ENCODE data around the gene SYT2. TPM values are rescaled to one million over a fixed set of nuclear protein-coding genes. Genes with fewer than 3 reads are reported as not detected.
"Not testable (repeated sequence)": the region's sequence is repeated elsewhere in the genome, so short reads cannot be mapped to it uniquely, and the experiment has no call there.

The SYT2 gene
- total RNA-seq, 1 experiment from 2014 or later, result 12.1 TPM

GRCh38 chr1:202639500-202639899 lies 70.8 kb downstream of the SYT2 start:
- CTCF ChIA-PET, result interaction anchor here (1.1 to 2.5 kb wide), 2 partner anchors 13 to 77 kb away, joined by 3 to 21 read pairs; no protein-coding TSS in a partner anchor
- Mint-ChIP-seq H3K9me3 (no peaks in the 10 kb centered on the region), H3K4me1 (peaks cover 50% of the 10 kb centered on the region), H3K27ac (no peak overlapping the region), H3K36me3 (no peaks in the 10 kb centered on the region), H3K4me3 (no peak overlapping the region), H3K27me3 (ENCODE audit: low read depth) (peaks cover 27% of the 10 kb centered on the region)
- POLR2A ChIA-PET, result no interaction called here
- ATAC-seq, result no peak
- DNase-seq (ENCODE audit: low spot score), result no peak
- TF ChIP-seq GTF2I (CRISPR knock-in tag; conservative IDR thresholded peaks at IDR 0.05), result no peak
- TF ChIP-seq CBFB (CRISPR knock-in tag; IDR thresholded peaks at IDR 0.05; ENCODE audit: low read depth), result no peak
- no peak for TF ChIP-seq CREM (CRISPR knock-in tag; IDR thresholded peaks at IDR 0.05)
- TF ChIP-seq FOXK1 (CRISPR knock-in tag; IDR thresholded peaks at IDR 0.05), result no peak
- no peak for TF ChIP-seq USF2 (CRISPR knock-in tag; IDR thresholded peaks at IDR 0.05)
- no peak for TF ChIP-seq ZBTB21 (CRISPR knock-in tag; IDR thresholded peaks at IDR 0.05; ENCODE audit: borderline replicate concordance)
- TF ChIP-seq TCF7 (CRISPR knock-in tag; IDR thresholded peaks at IDR 0.05; ENCODE audit: low read depth), result no peak
- TF ChIP-seq ZNF219 (CRISPR knock-in tag; IDR thresholded peaks at IDR 0.05; ENCODE audit: borderline replicate concordance), result no peak

- ChIA-PET POLR2A (interaction anchor here (0.6 kb wide), 1 partner anchor 289 kb away, joined by 7 read pairs; no protein-coding TSS in a partner anchor), CTCF (interaction anchor here (1.1 to 2.5 kb wide), 4 partner anchors 12 to 78 kb away, joined by 3 to 21 read pairs (median 8); no protein-coding TSS in a partner anchor)
- H3K4me3 Mint-ChIP-seq; H3K27ac Mint-ChIP-seq; H3K9me3 Mint-ChIP-seq; DNase-seq (ENCODE audit: low spot score); H3K36me3 Mint-ChIP-seq: not testable (repeated sequence)
- ATAC-seq, result peak; percentile 16
- Mint-ChIP-seq H3K27me3 (ENCODE audit: low read depth) (peaks cover 21% of the 10 kb centered on the region), H3K4me1 (peaks cover 47% of the 10 kb centered on the region)
Observed at GRCh38 chr1:202638701-202639305, 71.5 kb downstream of the SYT2 start.

- no peak for TF ChIP-seq NR1H2 (CRISPR knock-in tag; IDR thresholded peaks at IDR 0.05)
- no peak for TF ChIP-seq CBFB (CRISPR knock-in tag; IDR thresholded peaks at IDR 0.05; ENCODE audit: low read depth)
- no peak for TF ChIP-seq ZNF532 (CRISPR knock-in tag; IDR thresholded peaks at IDR 0.05; ENCODE audit: borderline replicate concordance)
- no peak for TF ChIP-seq USF2 (CRISPR knock-in tag; IDR thresholded peaks at IDR 0.05)
- no peak for TF ChIP-seq HMGA2 (CRISPR knock-in tag; IDR thresholded peaks at IDR 0.05)
- no peak for TF ChIP-seq ZNF232 (CRISPR knock-in tag; IDR thresholded peaks at IDR 0.05)
- TF ChIP-seq ZNF121 (CRISPR knock-in tag; IDR thresholded peaks at IDR 0.05), result no peak
- no peak for TF ChIP-seq ATF2 (CRISPR knock-in tag; IDR thresholded peaks at IDR 0.05; ENCODE audit: borderline replicate concordance, low read depth)
- Mint-ChIP-seq H3K27me3 (ENCODE audit: low read depth) (peaks cover 17% of the 10 kb centered on the region), H3K27ac (peak overlapping the region; percentile 41; the same call in 1 of the 2 replicates), H3K9me3 (no peaks in the 10 kb centered on the region), H3K4me3 (no peak overlapping the region), H3K36me3 (no peaks in the 10 kb centered on the region), H3K4me1 (peaks cover 47% of the 10 kb centered on the region)
- DNase-seq (ENCODE audit: low spot score), result no peak
- peak; percentile 12; the same call in 1 of the 2 replicates for ATAC-seq
- POLR2A ChIA-PET, result interaction anchor here (0.6 kb wide), 1 partner anchor 290 kb away, joined by 7 read pairs; no protein-coding TSS in a partner anchor
- CTCF ChIA-PET, result interaction anchor here (0.8 to 2.5 kb wide), 6 partner anchors 11 to 82 kb away, joined by 3 to 21 read pairs (median 6); no protein-coding TSS in a partner anchor
Observed at GRCh38 chr1:202638019-202638700, 72.1 kb downstream of the SYT2 start.

GRCh38 chr1:202637321-202638018 lies 72.8 kb downstream of the SYT2 start:
- Mint-ChIP-seq H3K27me3 (ENCODE audit: low read depth) (peaks cover 11% of the 10 kb centered on the region), H3K27ac (0 out of 2 replicates have a peak overlapping the region, but pooled peaks have one; percentile 35), H3K4me1 (peaks cover 47% of the 10 kb centered on the region)
- H3K36me3 Mint-ChIP-seq; POLR2A ChIA-PET; DNase-seq (ENCODE audit: low spot score); H3K4me3 Mint-ChIP-seq; H3K9me3 Mint-ChIP-seq: not testable (repeated sequence)
- peak; percentile 77 for ATAC-seq
- CTCF ChIA-PET, result interaction anchor here (0.8 to 2.5 kb wide), 6 partner anchors 11 to 82 kb away, joined by 3 to 21 read pairs (median 6); no protein-coding TSS in a partner anchor

GRCh38 chr1:202636171-202636570 lies 74.1 kb downstream of the SYT2 start:
- ATAC-seq; CTCF ChIA-PET; H3K27me3 Mint-ChIP-seq (ENCODE audit: low read depth); H3K27ac Mint-ChIP-seq; H3K4me3 Mint-ChIP-seq; DNase-seq (ENCODE audit: low spot score); H3K9me3 Mint-ChIP-seq; H3K36me3 Mint-ChIP-seq; POLR2A ChIA-PET: not testable (repeated sequence)
- H3K4me1 Mint-ChIP-seq, result peaks cover 40% of the 10 kb centered on the region

Data from WTC11 (cell line).